Panc1 (cell line): ENCODE results near the gene SLC11A2. TPM values are rescaled to one million over a fixed set of nuclear protein-coding genes. Genes with fewer than 3 reads are reported as not detected.

Experiments
- ATAC-seq: fragments of 200-7000 bp; cut with Tn5 transposase; 2 replicates; pipeline ENCODE4 v1.9.1; 2020; ENCODE audit warnings: mild to moderate bottlenecking, moderate library complexity
- BruUV-seq: library from RNA; stranded (reverse); fragments of 400-500 nt; replicated peaks from 2 replicates; lab custom pipeline; 2021; lab: Mats Ljungman, UMichigan
- CTCF ChIA-PET: fragments of 300-600 bp; sonication (Branson Sonifier 250); formaldehyde crosslinking; loops from one replicate; lab custom pipeline; 2022; ENCODE audit warnings: antibody characterized with exemption; lab: Charles Lee
- POLR2A ChIA-PET: fragments of 300-600 bp; sonication (Branson Sonifier 250); formaldehyde crosslinking; loops from one replicate; lab custom pipeline; 2022; ENCODE audit warnings: antibody characterized with exemption; lab: Charles Lee
- DNase-seq: peaks from one replicate; pipeline ENCODE4 v3.0.0-alpha.2; 2010; ENCODE audit warnings: low read depth, low spot score
- H3K27ac ChIP-seq: 2 replicates; pipeline ENCODE4 v1.5.1; 2011; ENCODE audit warnings: mild to moderate bottlenecking, low read length, inconsistent platforms
- H3K27me3 ChIP-seq: fragments of 200-500 bp; sonication (Bioruptor generic); 2 replicates; pipeline ENCODE4 v1.6.0; 2014; ENCODE audit warnings: low read length, inconsistent platforms; ENCODE audit not compliant: control insufficient read depth, insufficient read depth
- H3K36me3 ChIP-seq: fragments of 200-500 bp; sonication (Bioruptor generic); 2 replicates; pipeline ENCODE4 v1.5.1; 2014; ENCODE audit warnings: inconsistent platforms, mild to moderate bottlenecking, low read length, moderate library complexity; ENCODE audit not compliant: control insufficient read depth, insufficient read depth
- H3K4me1 ChIP-seq: 2 replicates; pipeline ENCODE4 v1.5.1; 2011; ENCODE audit warnings: inconsistent platforms, mild to moderate bottlenecking, low read length, moderate library complexity; ENCODE audit not compliant: control insufficient read depth, insufficient read depth
- H3K4me3 ChIP-seq, 2 experiments: 2 replicates each; pipeline ENCODE4 v1.5.1; 2011 to 2012; ENCODE audit warnings: low read depth in 2 of 2, low read length in 2 of 2, mild to moderate bottlenecking in 2 of 2, inconsistent platforms in 1 of 2, moderate library complexity in 1 of 2
- H3K9me3 ChIP-seq: fragments of 200-500 bp; sonication (Bioruptor generic); 2 replicates; pipeline ENCODE4 v1.5.1; 2014; ENCODE audit warnings: low read depth, mild to moderate bottlenecking, inconsistent platforms, low read length, moderate library complexity; ENCODE audit not compliant: control insufficient read depth, insufficient read depth
- POLR2AphosphoS5 ChIP-seq: IDR thresholded peaks from 2 replicates; pipeline ENCODE4 v1.6.1; 2012; ENCODE audit warnings: mild to moderate bottlenecking, low read depth, low read length, moderate library complexity
- SIN3A ChIP-seq: IDR thresholded peaks from 2 replicates; pipeline ENCODE4 v1.6.1; 2012; ENCODE audit warnings: low read depth, mild to moderate bottlenecking, low read length, moderate library complexity, borderline replicate concordance; ENCODE audit not compliant: insufficient read depth
- TCF7L2 ChIP-seq: IDR thresholded peaks from 2 replicates; pipeline ENCODE4 v1.6.1; 2011; ENCODE audit warnings: mild to moderate bottlenecking, low read depth, low read length, inconsistent platforms
- in situ Hi-C: cut with HindIII; loops from 2 replicates; pipeline ENCODE4 v1.10.0; 2016; ENCODE audit warnings: low sequenced_read_pairs, low pct_unique_long_range_greater_than_20kb
- intact Hi-C: fragments of 100-400 bp; cut with micrococcal nuclease; formaldehyde crosslinking; loops from one replicate; pipeline ENCODE4 v1.10.0; 2022; ENCODE audit not compliant: unreplicated experiment
- total RNA-seq: library from RNA; stranded (reverse); gene quantifications from one replicate; pipeline ENCODE4 v1.2.1, GENCODE V29; 2021; ENCODE audit not compliant: unreplicated experiment
- TF ChIP-seq, protein P1 (sequence below): fragments of 450-650 bp; IDR thresholded peaks from 2 replicates; pipeline ENCODE4 v1.5.1; 2017; ENCODE audit warnings: mild to moderate bottlenecking
- TF ChIP-seq, protein P2 (sequence below), 2 experiments: IDR thresholded peaks; 2 replicates each; pipeline ENCODE4 v1.6.1; 2011 to 2012; ENCODE audit warnings: low read depth in 2 of 2, control low read depth in 1 of 2, low read length in 1 of 2, mild to moderate bottlenecking in 1 of 2, moderate library complexity in 1 of 2; ENCODE audit not compliant: insufficient read depth in 1 of 2

The SLC11A2 gene
- total RNA-seq, 1 experiment from 2014 or later = 59.9 TPM

DNA sequence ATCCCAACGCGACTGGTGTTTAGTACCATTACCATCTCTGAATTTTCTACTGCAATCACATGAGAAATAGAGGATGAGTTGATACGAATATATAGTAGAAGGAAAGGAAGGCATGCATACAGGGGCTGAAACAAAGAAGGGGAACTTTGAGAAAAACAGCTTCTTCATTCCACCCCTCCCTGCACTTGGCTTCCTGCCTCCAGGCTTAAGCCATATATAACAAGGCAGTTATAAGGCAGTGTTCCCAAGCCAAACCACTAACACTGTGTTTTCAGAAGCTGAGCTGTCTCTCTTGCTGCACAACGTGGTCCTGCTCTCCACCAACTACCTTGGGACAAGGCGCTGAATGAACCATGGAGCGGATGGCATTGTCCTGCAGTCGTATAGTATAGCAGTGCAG, 32.9 kb upstream of the SLC11A2 start:
- TF ChIP-seq, protein P1, sequence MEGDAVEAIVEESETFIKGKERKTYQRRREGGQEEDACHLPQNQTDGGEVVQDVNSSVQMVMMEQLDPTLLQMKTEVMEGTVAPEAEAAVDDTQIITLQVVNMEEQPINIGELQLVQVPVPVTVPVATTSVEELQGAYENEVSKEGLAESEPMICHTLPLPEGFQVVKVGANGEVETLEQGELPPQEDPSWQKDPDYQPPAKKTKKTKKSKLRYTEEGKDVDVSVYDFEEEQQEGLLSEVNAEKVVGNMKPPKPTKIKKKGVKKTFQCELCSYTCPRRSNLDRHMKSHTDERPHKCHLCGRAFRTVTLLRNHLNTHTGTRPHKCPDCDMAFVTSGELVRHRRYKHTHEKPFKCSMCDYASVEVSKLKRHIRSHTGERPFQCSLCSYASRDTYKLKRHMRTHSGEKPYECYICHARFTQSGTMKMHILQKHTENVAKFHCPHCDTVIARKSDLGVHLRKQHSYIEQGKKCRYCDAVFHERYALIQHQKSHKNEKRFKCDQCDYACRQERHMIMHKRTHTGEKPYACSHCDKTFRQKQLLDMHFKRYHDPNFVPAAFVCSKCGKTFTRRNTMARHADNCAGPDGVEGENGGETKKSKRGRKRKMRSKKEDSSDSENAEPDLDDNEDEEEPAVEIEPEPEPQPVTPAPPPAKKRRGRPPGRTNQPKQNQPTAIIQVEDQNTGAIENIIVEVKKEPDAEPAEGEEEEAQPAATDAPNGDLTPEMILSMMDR = no peak
- no peak for TF ChIP-seq POLR2AphosphoS5
- intact Hi-C loops = no loop called here
- no peak for DNase-seq
- H3K27me3 ChIP-seq = no peaks in the 10 kb centered on the region
- peaks cover 36% of the 10 kb centered on the region for H3K36me3 ChIP-seq
- no peaks in the 10 kb centered on the region for H3K4me1 ChIP-seq
- H3K4me3 ChIP-seq = no peak overlapping the region
- ChIA-PET CTCF (interaction anchor here (0.7 kb wide), 1 partner anchor 269 kb away, joined by 5 read pairs; no protein-coding TSS in a partner anchor), POLR2A (interaction anchor here (0.5 to 0.6 kb wide), 3 partner anchors 9 to 199 kb away, joined by 3 to 6 read pairs (median 4); no protein-coding TSS in a partner anchor)
- no peak for ATAC-seq
- no TSS peak for BruUV-seq
- in situ Hi-C loops = no loop called here
- H3K9me3 ChIP-seq = no peaks in the 10 kb centered on the region
- no peak overlapping the region for H3K27ac ChIP-seq

DNA sequence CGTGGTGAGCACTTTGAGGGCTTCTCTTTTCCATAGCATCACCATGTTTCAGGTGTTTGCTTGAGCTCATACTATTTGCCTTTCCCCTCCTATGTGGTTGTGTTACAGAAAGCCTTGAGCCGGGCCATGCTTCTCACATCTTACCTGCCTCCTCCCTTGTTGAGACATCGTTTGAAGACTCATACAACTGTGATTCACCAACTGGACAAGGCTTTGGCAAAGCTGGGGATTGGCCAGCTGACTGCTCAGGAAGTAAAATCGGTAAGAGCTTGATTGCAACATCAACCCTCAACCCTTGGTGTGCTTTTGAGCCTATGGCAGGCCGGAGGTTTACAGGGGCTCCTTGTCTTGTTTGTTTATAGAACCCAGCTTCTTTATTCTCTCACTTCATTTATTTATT, 30.1 kb upstream of the SLC11A2 start:
- ATAC-seq (no peak), DNase-seq (peak; percentile 24)
- Histone ChIP-seq H3K9me3 (no peaks in the 10 kb centered on the region), H3K27ac (no peak overlapping the region), H3K36me3 (peaks cover 20% of the 10 kb centered on the region), H3K4me3 (no peak overlapping the region), H3K27me3 (no peaks in the 10 kb centered on the region), H3K4me1 (no peaks in the 10 kb centered on the region)
- intact Hi-C loops (no loop called here), in situ Hi-C loops (no loop called here)
- no peak for TF ChIP-seq TCF7L2
- POLR2A ChIA-PET = interaction anchor here (0.5 to 0.7 kb wide), 2 partner anchors 24 to 162 kb away, joined by 4 to 6 read pairs; partner anchors contain the start of gene POU6F1
- BruUV-seq = no TSS peak
- CTCF ChIA-PET = interaction anchor here (0.6 kb wide), 1 partner anchor 26 kb away, joined by 3 read pairs; no protein-coding TSS in a partner anchor

DNA sequence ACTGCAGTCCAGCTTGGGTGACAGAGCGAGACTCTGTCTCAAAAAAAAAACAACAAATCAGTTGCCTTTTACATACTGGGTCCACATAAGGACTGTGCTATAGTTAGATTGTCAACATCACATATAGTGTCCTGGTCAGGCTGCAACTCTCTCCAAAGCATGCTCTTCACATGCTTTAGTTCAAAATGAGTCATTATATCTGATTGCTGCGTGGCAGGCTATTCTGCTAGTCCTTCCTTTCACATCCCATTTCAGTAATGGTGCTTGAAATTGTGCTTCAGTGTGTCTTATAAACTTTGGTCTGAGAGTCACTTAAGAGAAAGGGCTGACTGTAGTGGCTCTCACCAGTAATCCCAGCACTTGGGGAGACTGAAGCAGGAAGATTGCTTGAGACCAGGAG, 28.9 kb upstream of the SLC11A2 start:
- TF ChIP-seq, protein P1 = no peak
- TF ChIP-seq, protein P2, sequence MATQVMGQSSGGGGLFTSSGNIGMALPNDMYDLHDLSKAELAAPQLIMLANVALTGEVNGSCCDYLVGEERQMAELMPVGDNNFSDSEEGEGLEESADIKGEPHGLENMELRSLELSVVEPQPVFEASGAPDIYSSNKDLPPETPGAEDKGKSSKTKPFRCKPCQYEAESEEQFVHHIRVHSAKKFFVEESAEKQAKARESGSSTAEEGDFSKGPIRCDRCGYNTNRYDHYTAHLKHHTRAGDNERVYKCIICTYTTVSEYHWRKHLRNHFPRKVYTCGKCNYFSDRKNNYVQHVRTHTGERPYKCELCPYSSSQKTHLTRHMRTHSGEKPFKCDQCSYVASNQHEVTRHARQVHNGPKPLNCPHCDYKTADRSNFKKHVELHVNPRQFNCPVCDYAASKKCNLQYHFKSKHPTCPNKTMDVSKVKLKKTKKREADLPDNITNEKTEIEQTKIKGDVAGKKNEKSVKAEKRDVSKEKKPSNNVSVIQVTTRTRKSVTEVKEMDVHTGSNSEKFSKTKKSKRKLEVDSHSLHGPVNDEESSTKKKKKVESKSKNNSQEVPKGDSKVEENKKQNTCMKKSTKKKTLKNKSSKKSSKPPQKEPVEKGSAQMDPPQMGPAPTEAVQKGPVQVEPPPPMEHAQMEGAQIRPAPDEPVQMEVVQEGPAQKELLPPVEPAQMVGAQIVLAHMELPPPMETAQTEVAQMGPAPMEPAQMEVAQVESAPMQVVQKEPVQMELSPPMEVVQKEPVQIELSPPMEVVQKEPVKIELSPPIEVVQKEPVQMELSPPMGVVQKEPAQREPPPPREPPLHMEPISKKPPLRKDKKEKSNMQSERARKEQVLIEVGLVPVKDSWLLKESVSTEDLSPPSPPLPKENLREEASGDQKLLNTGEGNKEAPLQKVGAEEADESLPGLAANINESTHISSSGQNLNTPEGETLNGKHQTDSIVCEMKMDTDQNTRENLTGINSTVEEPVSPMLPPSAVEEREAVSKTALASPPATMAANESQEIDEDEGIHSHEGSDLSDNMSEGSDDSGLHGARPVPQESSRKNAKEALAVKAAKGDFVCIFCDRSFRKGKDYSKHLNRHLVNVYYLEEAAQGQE (IDR thresholded peaks at IDR 0.05; ENCODE audit: insufficient read depth in 1 of 2, low read depth in 2 of 2, low read length in 1 of 2) = no peak
- TF ChIP-seq POLR2AphosphoS5 (no peak), SIN3A (no peak), TCF7L2 (no peak)
- intact Hi-C loops (no loop called here), in situ Hi-C loops (no loop called here)
- Histone ChIP-seq H3K4me3 (no peak overlapping the region), H3K9me3 (no peaks in the 10 kb centered on the region), H3K27me3 (no peaks in the 10 kb centered on the region), H3K36me3 (peaks cover 11% of the 10 kb centered on the region), H3K4me1 (no peaks in the 10 kb centered on the region), H3K27ac (no peak overlapping the region)
- CTCF ChIA-PET = no interaction called here
- POLR2A ChIA-PET = no interaction called here
- BruUV-seq = no TSS peak
- DNase-seq (no peak), ATAC-seq (no peak)
